ENCODE data around the gene ZBTB48. TPM values are rescaled to one million over a fixed set of nuclear protein-coding genes. Genes with fewer than 3 reads are reported as not detected.

Gene ZBTB48
- total and polyA plus RNA-seq, 4 donors = 8.3 to 18.1 (median 13.1) TPM

GRCh38 chr1:6545276-6546112 lies 34.3 kb upstream of the ZBTB48 start:
- Histone ChIP-seq H3K36me3 (ENCODE audit: control insufficient read depth in 4 of 4, insufficient read depth in 3 of 4, low read depth in 1 of 4, low read length in 3 of 4) (peaks cover 13 to 62% (median 36%) of the 10 kb centered on the region in 4 donors), H3K9me3 (ENCODE audit: control insufficient read depth in 4 of 4, low read length in 3 of 4) (no peaks in the 10 kb centered on the region), H3K27me3 (ENCODE audit: control insufficient read depth in 4 of 4, insufficient read depth in 4 of 4, low read length in 3 of 4) (no peaks in the 10 kb centered on the region), H3K9ac (ENCODE audit: low read depth in 1 of 2, low read length in 2 of 2) (no peak overlapping the region), H3K4me3 (ENCODE audit: low read depth in 1 of 3, low read length in 3 of 3) (no peak overlapping the region), H3K4me1 (ENCODE audit: control insufficient read depth in 4 of 4, insufficient read depth in 4 of 4, low read length in 3 of 4) (no peaks in the 10 kb centered on the region), H3K27ac (ENCODE audit: low read depth in 1 of 2, low read length in 2 of 2) (peak overlapping the region; percentile 38 to 54)
- DNase-seq (ENCODE audit: low spot score) = no peak
- TF ChIP-seq RAD21 (IDR thresholded peaks at IDR 0.05) = no peak
- TF ChIP-seq, protein P1, sequence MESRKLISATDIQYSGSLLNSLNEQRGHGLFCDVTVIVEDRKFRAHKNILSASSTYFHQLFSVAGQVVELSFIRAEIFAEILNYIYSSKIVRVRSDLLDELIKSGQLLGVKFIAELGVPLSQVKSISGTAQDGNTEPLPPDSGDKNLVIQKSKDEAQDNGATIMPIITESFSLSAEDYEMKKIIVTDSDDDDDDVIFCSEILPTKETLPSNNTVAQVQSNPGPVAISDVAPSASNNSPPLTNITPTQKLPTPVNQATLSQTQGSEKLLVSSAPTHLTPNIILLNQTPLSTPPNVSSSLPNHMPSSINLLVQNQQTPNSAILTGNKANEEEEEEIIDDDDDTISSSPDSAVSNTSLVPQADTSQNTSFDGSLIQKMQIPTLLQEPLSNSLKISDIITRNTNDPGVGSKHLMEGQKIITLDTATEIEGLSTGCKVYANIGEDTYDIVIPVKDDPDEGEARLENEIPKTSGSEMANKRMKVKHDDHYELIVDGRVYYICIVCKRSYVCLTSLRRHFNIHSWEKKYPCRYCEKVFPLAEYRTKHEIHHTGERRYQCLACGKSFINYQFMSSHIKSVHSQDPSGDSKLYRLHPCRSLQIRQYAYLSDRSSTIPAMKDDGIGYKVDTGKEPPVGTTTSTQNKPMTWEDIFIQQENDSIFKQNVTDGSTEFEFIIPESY (IDR thresholded peaks at IDR 0.05) = no peak
- TF ChIP-seq YY1 (IDR thresholded peaks at IDR 0.05) = no peak
- no peak for TF ChIP-seq SP1 (IDR thresholded peaks at IDR 0.05)
- TF ChIP-seq GABPA (IDR thresholded peaks at IDR 0.05 in 1 of 2, conservative IDR thresholded peaks at IDR 0.05 in 1 of 2) = no peak
- TF ChIP-seq, protein P2, sequence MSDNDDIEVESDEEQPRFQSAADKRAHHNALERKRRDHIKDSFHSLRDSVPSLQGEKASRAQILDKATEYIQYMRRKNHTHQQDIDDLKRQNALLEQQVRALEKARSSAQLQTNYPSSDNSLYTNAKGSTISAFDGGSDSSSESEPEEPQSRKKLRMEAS (IDR thresholded peaks at IDR 0.05) = no peak
- no peak for TF ChIP-seq NR2F2 (IDR thresholded peaks at IDR 0.05)
- TF ChIP-seq TAF1 (conservative IDR thresholded peaks at IDR 0.05) = no peak
- no peak for TF ChIP-seq HNF4A (conservative IDR thresholded peaks at IDR 0.05)
- no peak for TF ChIP-seq EGR1 (IDR thresholded peaks at IDR 0.05; ENCODE audit: low read depth in 2 of 2)
- no peak for TF ChIP-seq JUND (IDR thresholded peaks at IDR 0.05)
- TF ChIP-seq REST (IDR thresholded peaks at IDR 0.05) = no peak
- TF ChIP-seq, protein P3, sequence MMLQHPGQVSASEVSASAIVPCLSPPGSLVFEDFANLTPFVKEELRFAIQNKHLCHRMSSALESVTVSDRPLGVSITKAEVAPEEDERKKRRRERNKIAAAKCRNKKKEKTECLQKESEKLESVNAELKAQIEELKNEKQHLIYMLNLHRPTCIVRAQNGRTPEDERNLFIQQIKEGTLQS (IDR thresholded peaks at IDR 0.05) = no peak
- WGBS = 74% methylated on average over 10 of the region's 10 CpGs

DNA sequence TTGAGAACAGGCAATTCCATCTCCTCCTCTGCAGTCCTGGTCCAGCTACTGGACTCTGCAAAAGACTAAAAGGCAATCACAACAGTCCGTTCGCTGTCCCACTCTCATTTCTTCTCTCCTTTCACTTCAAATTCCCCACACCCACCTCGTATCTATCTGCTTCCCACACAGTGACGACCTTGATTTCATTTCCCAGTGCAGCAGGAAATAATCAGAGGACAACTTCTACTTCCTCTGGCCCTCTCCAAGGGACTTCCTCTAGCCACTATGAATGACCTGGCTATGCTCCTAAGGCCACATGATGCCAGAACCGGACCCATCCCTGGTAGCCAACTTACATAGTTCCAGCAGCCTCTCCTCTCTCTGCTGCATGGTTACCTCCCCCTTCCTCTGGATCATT lies 33.5 kb upstream of the ZBTB48 start:
- WGBS = 75% methylated on average over 5 of the region's 5 CpGs
- Histone ChIP-seq H3K36me3 (ENCODE audit: control insufficient read depth in 4 of 4, insufficient read depth in 3 of 4, low read depth in 1 of 4, low read length in 3 of 4) (peaks cover 11 to 55% (median 35%) of the 10 kb centered on the region in 4 donors), H3K9ac (ENCODE audit: low read depth in 1 of 2, low read length in 2 of 2) (no peak overlapping the region), H3K27me3 (ENCODE audit: control insufficient read depth in 4 of 4, insufficient read depth in 4 of 4, low read length in 3 of 4) (no peaks in the 10 kb centered on the region), H3K9me3 (ENCODE audit: control insufficient read depth in 4 of 4, low read length in 3 of 4) (no peaks in the 10 kb centered on the region), H3K27ac (ENCODE audit: low read depth in 1 of 2, low read length in 2 of 2) (no peak overlapping the region), H3K4me3 (ENCODE audit: low read depth in 1 of 3, low read length in 3 of 3) (no peak overlapping the region), H3K4me1 (ENCODE audit: control insufficient read depth in 4 of 4, insufficient read depth in 4 of 4, low read length in 3 of 4) (no peaks in the 10 kb centered on the region)
- DNase-seq (ENCODE audit: low spot score) = no peak
- TF ChIP-seq NR2F2 (IDR thresholded peaks at IDR 0.05) (peak; percentile 20), EGR1 (IDR thresholded peaks at IDR 0.05; ENCODE audit: low read depth in 2 of 2) (peak in 1 of 2 donors; percentile 12), RXRA (IDR thresholded peaks at IDR 0.05) (no peak)
